H1 (cell line): ENCODE measurements around the gene CHMP5. TPM values are rescaled to one million over a fixed set of nuclear protein-coding genes. Genes with fewer than 3 reads are reported as not detected.

Source experiments
- CHD1 ChIP-seq: IDR thresholded peaks from 2 replicates; pipeline ENCODE4 v1.6.1; 2012; ENCODE audit warnings: low read depth, low read length, improper control_type of control experiment
- FOSL1 ChIP-seq: IDR thresholded peaks from 2 replicates; pipeline ENCODE4 v1.6.1; 2011; ENCODE audit warnings: mild to moderate bottlenecking, low read depth, low read length, moderate library complexity; ENCODE audit not compliant: insufficient read depth
- GABPA ChIP-seq: IDR thresholded peaks from 2 replicates; pipeline ENCODE4 v1.6.1; 2011; ENCODE audit warnings: mild to moderate bottlenecking, low read length, moderate library complexity, borderline replicate concordance; ENCODE audit not compliant: insufficient read depth
- MAFK ChIP-seq: IDR thresholded peaks from 2 replicates; pipeline ENCODE4 v1.6.1; 2012; ENCODE audit warnings: low read depth, mild to moderate bottlenecking, improper control_type of control experiment, low read length
- PHF8 ChIP-seq: fragments of 200-600 bp; sonication (generic); conservative IDR thresholded peaks from 2 replicates; pipeline ENCODE4 v1.7.1; 2012; ENCODE audit warnings: low read depth, mild to moderate bottlenecking, inconsistent platforms, low read length, moderate library complexity
- SIN3A ChIP-seq, 2 experiments: IDR thresholded peaks in 1 of 2; conservative IDR thresholded peaks in 1 of 2; 2 replicates each; pipeline ENCODE4 v1.6.1; 2011 to 2012; ENCODE audit warnings: low read length in 2 of 2, improper control_type of control experiment in 1 of 2, low read depth in 1 of 2, mild to moderate bottlenecking in 1 of 2
- SP2 ChIP-seq: IDR thresholded peaks from 2 replicates; pipeline ENCODE4 v1.6.1; 2012; ENCODE audit warnings: mild to moderate bottlenecking, low read length, inconsistent platforms
- polyA plus RNA-seq, 7 experiments: library from polyadenylated mRNA; depleted of rRNA in 3 of 7; stranded (reverse) in 5 of 7; unstranded in 2 of 7; fragments of >200 nt in 5 of 7; fragments of 200-250 nt in 2 of 7; gene quantifications; 1 replicate in 5 of 7; 2 replicates in 1 of 7; 4 replicates in 1 of 7; pipeline versions ENCODE4 v1.2.1 to v1.2.3, GENCODE V29; 2011 to 2013; ENCODE audit warnings: missing spikeins in 2 of 7, mixed read lengths in 2 of 7
- total RNA-seq: library from RNA; stranded (reverse); fragmentation: NEBNext Ultra II Directional; extraction: Animal tissue kit (Norgen Biotek cat#: 25700); gene quantifications from 2 replicates; pipeline ENCODE4 v1.2.1, GENCODE V29; 2021
- TF ChIP-seq, protein P1 (sequence below): fragments of 300-600 bp; sonication (generic); IDR thresholded peaks from 2 replicates; pipeline ENCODE4 v1.7.1; 2012; ENCODE audit warnings: low read length, moderate library complexity, mild to moderate bottlenecking, inconsistent platforms; ENCODE audit not compliant: insufficient replicate concordance

Gene CHMP5
- total and polyA plus RNA-seq, 2 of the 8 experiments (the other 6 are each of a cell fraction or from before 2014, with no cell fraction given): 25.0 to 47.3 TPM

DNA sequence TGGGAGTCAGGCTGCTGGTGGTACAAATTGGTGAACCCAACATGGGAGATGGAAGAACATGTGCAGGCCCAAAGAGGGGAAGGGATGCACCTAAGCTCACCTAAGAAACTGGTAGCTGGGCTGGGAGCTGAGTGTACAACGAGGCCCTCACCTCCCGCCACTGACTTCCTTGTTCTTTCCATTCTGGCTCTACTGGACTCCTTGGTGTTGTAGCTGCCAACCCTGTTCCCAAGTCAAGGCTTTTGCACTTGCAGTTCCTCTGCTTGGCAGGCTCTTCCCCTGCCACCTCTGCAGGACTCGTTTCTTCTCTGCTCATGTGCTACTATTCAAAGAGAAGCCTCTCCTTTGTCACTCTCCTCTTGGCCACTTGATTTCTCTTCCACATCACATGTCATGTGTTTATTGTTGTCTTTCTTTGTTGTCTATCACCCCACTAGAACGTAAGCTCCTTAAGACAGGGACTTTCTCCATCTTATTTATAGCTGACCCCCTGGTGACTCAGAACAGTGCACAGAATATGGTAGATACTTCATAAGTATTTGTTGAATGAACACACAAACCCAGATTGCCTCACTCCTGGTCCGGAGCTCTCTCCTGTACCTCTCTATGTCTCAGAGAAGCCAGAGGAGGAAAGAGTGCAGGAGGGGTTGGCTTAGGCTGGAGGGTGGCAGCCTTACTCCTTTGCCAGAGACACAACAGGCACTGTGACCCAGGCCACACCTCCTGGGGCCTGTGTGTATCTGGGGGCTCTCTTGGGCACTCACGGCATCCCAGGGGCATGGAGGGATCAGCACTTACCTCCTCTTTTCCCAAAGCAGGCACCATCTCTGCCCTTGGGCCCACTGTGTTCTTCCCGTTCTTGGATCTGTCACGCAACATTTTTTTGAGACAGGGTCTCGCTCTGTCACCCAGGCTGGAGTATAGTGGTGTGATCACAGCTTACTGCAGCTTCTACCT lies 30.1 kb upstream of the CHMP5 start (continued):
- TF ChIP-seq, protein P1, sequence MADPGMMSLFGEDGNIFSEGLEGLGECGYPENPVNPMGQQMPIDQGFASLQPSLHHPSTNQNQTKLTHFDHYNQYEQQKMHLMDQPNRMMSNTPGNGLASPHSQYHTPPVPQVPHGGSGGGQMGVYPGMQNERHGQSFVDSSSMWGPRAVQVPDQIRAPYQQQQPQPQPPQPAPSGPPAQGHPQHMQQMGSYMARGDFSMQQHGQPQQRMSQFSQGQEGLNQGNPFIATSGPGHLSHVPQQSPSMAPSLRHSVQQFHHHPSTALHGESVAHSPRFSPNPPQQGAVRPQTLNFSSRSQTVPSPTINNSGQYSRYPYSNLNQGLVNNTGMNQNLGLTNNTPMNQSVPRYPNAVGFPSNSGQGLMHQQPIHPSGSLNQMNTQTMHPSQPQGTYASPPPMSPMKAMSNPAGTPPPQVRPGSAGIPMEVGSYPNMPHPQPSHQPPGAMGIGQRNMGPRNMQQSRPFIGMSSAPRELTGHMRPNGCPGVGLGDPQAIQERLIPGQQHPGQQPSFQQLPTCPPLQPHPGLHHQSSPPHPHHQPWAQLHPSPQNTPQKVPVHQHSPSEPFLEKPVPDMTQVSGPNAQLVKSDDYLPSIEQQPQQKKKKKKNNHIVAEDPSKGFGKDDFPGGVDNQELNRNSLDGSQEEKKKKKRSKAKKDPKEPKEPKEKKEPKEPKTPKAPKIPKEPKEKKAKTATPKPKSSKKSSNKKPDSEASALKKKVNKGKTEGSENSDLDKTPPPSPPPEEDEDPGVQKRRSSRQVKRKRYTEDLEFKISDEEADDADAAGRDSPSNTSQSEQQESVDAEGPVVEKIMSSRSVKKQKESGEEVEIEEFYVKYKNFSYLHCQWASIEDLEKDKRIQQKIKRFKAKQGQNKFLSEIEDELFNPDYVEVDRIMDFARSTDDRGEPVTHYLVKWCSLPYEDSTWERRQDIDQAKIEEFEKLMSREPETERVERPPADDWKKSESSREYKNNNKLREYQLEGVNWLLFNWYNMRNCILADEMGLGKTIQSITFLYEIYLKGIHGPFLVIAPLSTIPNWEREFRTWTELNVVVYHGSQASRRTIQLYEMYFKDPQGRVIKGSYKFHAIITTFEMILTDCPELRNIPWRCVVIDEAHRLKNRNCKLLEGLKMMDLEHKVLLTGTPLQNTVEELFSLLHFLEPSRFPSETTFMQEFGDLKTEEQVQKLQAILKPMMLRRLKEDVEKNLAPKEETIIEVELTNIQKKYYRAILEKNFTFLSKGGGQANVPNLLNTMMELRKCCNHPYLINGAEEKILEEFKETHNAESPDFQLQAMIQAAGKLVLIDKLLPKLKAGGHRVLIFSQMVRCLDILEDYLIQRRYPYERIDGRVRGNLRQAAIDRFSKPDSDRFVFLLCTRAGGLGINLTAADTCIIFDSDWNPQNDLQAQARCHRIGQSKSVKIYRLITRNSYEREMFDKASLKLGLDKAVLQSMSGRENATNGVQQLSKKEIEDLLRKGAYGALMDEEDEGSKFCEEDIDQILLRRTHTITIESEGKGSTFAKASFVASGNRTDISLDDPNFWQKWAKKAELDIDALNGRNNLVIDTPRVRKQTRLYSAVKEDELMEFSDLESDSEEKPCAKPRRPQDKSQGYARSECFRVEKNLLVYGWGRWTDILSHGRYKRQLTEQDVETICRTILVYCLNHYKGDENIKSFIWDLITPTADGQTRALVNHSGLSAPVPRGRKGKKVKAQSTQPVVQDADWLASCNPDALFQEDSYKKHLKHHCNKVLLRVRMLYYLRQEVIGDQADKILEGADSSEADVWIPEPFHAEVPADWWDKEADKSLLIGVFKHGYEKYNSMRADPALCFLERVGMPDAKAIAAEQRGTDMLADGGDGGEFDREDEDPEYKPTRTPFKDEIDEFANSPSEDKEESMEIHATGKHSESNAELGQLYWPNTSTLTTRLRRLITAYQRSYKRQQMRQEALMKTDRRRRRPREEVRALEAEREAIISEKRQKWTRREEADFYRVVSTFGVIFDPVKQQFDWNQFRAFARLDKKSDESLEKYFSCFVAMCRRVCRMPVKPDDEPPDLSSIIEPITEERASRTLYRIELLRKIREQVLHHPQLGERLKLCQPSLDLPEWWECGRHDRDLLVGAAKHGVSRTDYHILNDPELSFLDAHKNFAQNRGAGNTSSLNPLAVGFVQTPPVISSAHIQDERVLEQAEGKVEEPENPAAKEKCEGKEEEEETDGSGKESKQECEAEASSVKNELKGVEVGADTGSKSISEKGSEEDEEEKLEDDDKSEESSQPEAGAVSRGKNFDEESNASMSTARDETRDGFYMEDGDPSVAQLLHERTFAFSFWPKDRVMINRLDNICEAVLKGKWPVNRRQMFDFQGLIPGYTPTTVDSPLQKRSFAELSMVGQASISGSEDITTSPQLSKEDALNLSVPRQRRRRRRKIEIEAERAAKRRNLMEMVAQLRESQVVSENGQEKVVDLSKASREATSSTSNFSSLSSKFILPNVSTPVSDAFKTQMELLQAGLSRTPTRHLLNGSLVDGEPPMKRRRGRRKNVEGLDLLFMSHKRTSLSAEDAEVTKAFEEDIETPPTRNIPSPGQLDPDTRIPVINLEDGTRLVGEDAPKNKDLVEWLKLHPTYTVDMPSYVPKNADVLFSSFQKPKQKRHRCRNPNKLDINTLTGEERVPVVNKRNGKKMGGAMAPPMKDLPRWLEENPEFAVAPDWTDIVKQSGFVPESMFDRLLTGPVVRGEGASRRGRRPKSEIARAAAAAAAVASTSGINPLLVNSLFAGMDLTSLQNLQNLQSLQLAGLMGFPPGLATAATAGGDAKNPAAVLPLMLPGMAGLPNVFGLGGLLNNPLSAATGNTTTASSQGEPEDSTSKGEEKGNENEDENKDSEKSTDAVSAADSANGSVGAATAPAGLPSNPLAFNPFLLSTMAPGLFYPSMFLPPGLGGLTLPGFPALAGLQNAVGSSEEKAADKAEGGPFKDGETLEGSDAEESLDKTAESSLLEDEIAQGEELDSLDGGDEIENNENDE: no peak
- TF ChIP-seq GABPA (no peak), PHF8 (no peak), SP2 (no peak), CHD1 (no peak), FOSL1 (no peak), SIN3A (conservative IDR thresholded peaks at IDR 0.05 in 1 of 2, IDR thresholded peaks at IDR 0.05 in 1 of 2; ENCODE audit: low read depth in 1 of 2, low read length in 2 of 2) (no peak), MAFK (no peak)
